Panc1 (cell line): Measurements from ENCODE around the gene SEC23A. TPM values are rescaled to one million over a fixed set of nuclear protein-coding genes. Genes with fewer than 3 reads are reported as not detected.
A peak's percentile ranks its signal among the peaks of the same experiment; 100 is the strongest.
"Not testable (repeated sequence)": the region's sequence is repeated elsewhere in the genome, so short reads cannot be mapped to it uniquely, and the experiment has no call there.

Experiments used
- ATAC-seq: fragments of 200-7000 bp; cut with Tn5 transposase; 2 replicates; pipeline ENCODE4 v1.9.1; 2020; ENCODE audit warnings: mild to moderate bottlenecking, moderate library complexity
- BruUV-seq: library from RNA; stranded (reverse); fragments of 400-500 nt; replicated peaks from 2 replicates; lab custom pipeline; 2021; lab: Mats Ljungman, UMichigan
- CTCF ChIA-PET: fragments of 300-600 bp; sonication (Branson Sonifier 250); formaldehyde crosslinking; loops from one replicate; lab custom pipeline; 2022; ENCODE audit warnings: antibody characterized with exemption; lab: Charles Lee
- POLR2A ChIA-PET: fragments of 300-600 bp; sonication (Branson Sonifier 250); formaldehyde crosslinking; loops from one replicate; lab custom pipeline; 2022; ENCODE audit warnings: antibody characterized with exemption; lab: Charles Lee
- DNase-seq: peaks from one replicate; pipeline ENCODE4 v3.0.0-alpha.2; 2010; ENCODE audit warnings: low read depth, low spot score
- H3K27ac ChIP-seq: 2 replicates; pipeline ENCODE4 v1.5.1; 2011; ENCODE audit warnings: mild to moderate bottlenecking, low read length, inconsistent platforms
- H3K27me3 ChIP-seq: fragments of 200-500 bp; sonication (Bioruptor generic); 2 replicates; pipeline ENCODE4 v1.6.0; 2014; ENCODE audit warnings: low read length, inconsistent platforms; ENCODE audit not compliant: control insufficient read depth, insufficient read depth
- H3K36me3 ChIP-seq: fragments of 200-500 bp; sonication (Bioruptor generic); 2 replicates; pipeline ENCODE4 v1.5.1; 2014; ENCODE audit warnings: inconsistent platforms, mild to moderate bottlenecking, low read length, moderate library complexity; ENCODE audit not compliant: control insufficient read depth, insufficient read depth
- H3K4me1 ChIP-seq: 2 replicates; pipeline ENCODE4 v1.5.1; 2011; ENCODE audit warnings: inconsistent platforms, mild to moderate bottlenecking, low read length, moderate library complexity; ENCODE audit not compliant: control insufficient read depth, insufficient read depth
- H3K4me3 ChIP-seq, 2 experiments: 2 replicates each; pipeline ENCODE4 v1.5.1; 2011 to 2012; ENCODE audit warnings: low read depth in 2 of 2, low read length in 2 of 2, mild to moderate bottlenecking in 2 of 2, inconsistent platforms in 1 of 2, moderate library complexity in 1 of 2
- H3K9me3 ChIP-seq: fragments of 200-500 bp; sonication (Bioruptor generic); 2 replicates; pipeline ENCODE4 v1.5.1; 2014; ENCODE audit warnings: low read depth, mild to moderate bottlenecking, inconsistent platforms, low read length, moderate library complexity; ENCODE audit not compliant: control insufficient read depth, insufficient read depth
- CTCF ChIP-seq: fragments of 450-650 bp; IDR thresholded peaks from 2 replicates; pipeline ENCODE4 v1.5.1; 2017; ENCODE audit warnings: mild to moderate bottlenecking
- POLR2AphosphoS5 ChIP-seq: IDR thresholded peaks from 2 replicates; pipeline ENCODE4 v1.6.1; 2012; ENCODE audit warnings: mild to moderate bottlenecking, low read depth, low read length, moderate library complexity
- REST ChIP-seq, 2 experiments: IDR thresholded peaks; 2 replicates each; pipeline ENCODE4 v1.6.1; 2011 to 2012; ENCODE audit warnings: low read depth in 2 of 2, control low read depth in 1 of 2, low read length in 1 of 2, mild to moderate bottlenecking in 1 of 2, moderate library complexity in 1 of 2; ENCODE audit not compliant: insufficient read depth in 1 of 2
- SIN3A ChIP-seq: IDR thresholded peaks from 2 replicates; pipeline ENCODE4 v1.6.1; 2012; ENCODE audit warnings: low read depth, mild to moderate bottlenecking, low read length, moderate library complexity, borderline replicate concordance; ENCODE audit not compliant: insufficient read depth
- TCF7L2 ChIP-seq: IDR thresholded peaks from 2 replicates; pipeline ENCODE4 v1.6.1; 2011; ENCODE audit warnings: mild to moderate bottlenecking, low read depth, low read length, inconsistent platforms
- in situ Hi-C: cut with HindIII; loops from 2 replicates; pipeline ENCODE4 v1.10.0; 2016; ENCODE audit warnings: low sequenced_read_pairs, low pct_unique_long_range_greater_than_20kb
- intact Hi-C: fragments of 100-400 bp; cut with micrococcal nuclease; formaldehyde crosslinking; loops from one replicate; pipeline ENCODE4 v1.10.0; 2022; ENCODE audit not compliant: unreplicated experiment
- total RNA-seq: library from RNA; stranded (reverse); gene quantifications from one replicate; pipeline ENCODE4 v1.2.1, GENCODE V29; 2021; ENCODE audit not compliant: unreplicated experiment

The SEC23A gene
- total RNA-seq, 1 experiment from 2014 or later = 76.7 TPM

- DNase-seq = no peak
- H3K27ac ChIP-seq = no peak overlapping the region
- no peaks in the 10 kb centered on the region for H3K9me3 ChIP-seq
- intact Hi-C loops = no loop called here
- H3K27me3 ChIP-seq = no peaks in the 10 kb centered on the region
- H3K4me3 ChIP-seq = no peak overlapping the region
- TF ChIP-seq REST (IDR thresholded peaks at IDR 0.05; ENCODE audit: insufficient read depth in 1 of 2, low read depth in 2 of 2, low read length in 1 of 2) (no peak), CTCF (no peak)
- TSS peak; percentile 62 for BruUV-seq
- in situ Hi-C loops = no loop called here
- no peak for ATAC-seq
- H3K36me3 ChIP-seq = no peaks in the 10 kb centered on the region; the same call in 1 of the 2 replicates
- no peaks in the 10 kb centered on the region; the same call in none of the 2 replicates for H3K4me1 ChIP-seq
- ChIA-PET CTCF (no interaction called here), POLR2A (no interaction called here)
Measured at GRCh38 chr14:39099748-39100147, 3.3 kb downstream of the SEC23A start.

GRCh38 chr14:39099215-39099614 lies 3.8 kb downstream of the SEC23A start:
- BruUV-seq, ATAC-seq, H3K4me3 ChIP-seq, H3K27ac ChIP-seq, H3K27me3 ChIP-seq, H3K9me3 ChIP-seq, H3K4me1 ChIP-seq, intact Hi-C loops, POLR2A ChIA-PET, in situ Hi-C loops, DNase-seq, H3K36me3 ChIP-seq: not testable (repeated sequence)
- CTCF ChIA-PET = interaction anchor here (0.7 kb wide), 1 partner anchor 104 kb away, joined by 3 read pairs; no protein-coding TSS in a partner anchor

GRCh38 chr14:39097159-39097558 lies 5.9 kb downstream of the SEC23A start:
- in situ Hi-C loops (no loop called here), intact Hi-C loops (no loop called here)
- ATAC-seq (no peak), DNase-seq (no peak)
- peaks cover 8% of the 10 kb centered on the region for H3K36me3 ChIP-seq
- ChIA-PET CTCF (no interaction called here), POLR2A (no interaction called here)
- H3K4me3 ChIP-seq = no peak overlapping the region
- TF ChIP-seq REST (IDR thresholded peaks at IDR 0.05; ENCODE audit: insufficient read depth in 1 of 2, low read depth in 2 of 2, low read length in 1 of 2) (no peak), SIN3A (no peak), CTCF (no peak), TCF7L2 (no peak), POLR2AphosphoS5 (no peak)
- no peak overlapping the region for H3K27ac ChIP-seq
- no peaks in the 10 kb centered on the region; the same call in none of the 2 replicates for H3K4me1 ChIP-seq
- H3K27me3 ChIP-seq = no peaks in the 10 kb centered on the region
- no peaks in the 10 kb centered on the region for H3K9me3 ChIP-seq
- no TSS peak for BruUV-seq
